NCI-H460 (cell line): ENCODE measurements around the gene DNTT. TPM values are rescaled to one million over a fixed set of nuclear protein-coding genes. Genes with fewer than 3 reads are reported as not detected.

Source experiments
- DNase-seq: peaks from one replicate; pipeline ENCODE4 v3.0.0-alpha.2; 2016; ENCODE audit warnings: low read depth; ENCODE audit errors: extremely low read depth
- total RNA-seq: library from RNA; depleted of rRNA; stranded (reverse); fragments of >200 nt; shearing (Covaris generic); gene quantifications from 2 replicates; pipeline ENCODE4 v1.2.3, GENCODE V29; 2014

Gene DNTT
- total RNA-seq, 1 experiment from 2014 or later = not detected

GRCh38 chr10:96339956-96340904 lies 36.0 kb downstream of the DNTT start:
- peak; percentile 65 for DNase-seq

DNA sequence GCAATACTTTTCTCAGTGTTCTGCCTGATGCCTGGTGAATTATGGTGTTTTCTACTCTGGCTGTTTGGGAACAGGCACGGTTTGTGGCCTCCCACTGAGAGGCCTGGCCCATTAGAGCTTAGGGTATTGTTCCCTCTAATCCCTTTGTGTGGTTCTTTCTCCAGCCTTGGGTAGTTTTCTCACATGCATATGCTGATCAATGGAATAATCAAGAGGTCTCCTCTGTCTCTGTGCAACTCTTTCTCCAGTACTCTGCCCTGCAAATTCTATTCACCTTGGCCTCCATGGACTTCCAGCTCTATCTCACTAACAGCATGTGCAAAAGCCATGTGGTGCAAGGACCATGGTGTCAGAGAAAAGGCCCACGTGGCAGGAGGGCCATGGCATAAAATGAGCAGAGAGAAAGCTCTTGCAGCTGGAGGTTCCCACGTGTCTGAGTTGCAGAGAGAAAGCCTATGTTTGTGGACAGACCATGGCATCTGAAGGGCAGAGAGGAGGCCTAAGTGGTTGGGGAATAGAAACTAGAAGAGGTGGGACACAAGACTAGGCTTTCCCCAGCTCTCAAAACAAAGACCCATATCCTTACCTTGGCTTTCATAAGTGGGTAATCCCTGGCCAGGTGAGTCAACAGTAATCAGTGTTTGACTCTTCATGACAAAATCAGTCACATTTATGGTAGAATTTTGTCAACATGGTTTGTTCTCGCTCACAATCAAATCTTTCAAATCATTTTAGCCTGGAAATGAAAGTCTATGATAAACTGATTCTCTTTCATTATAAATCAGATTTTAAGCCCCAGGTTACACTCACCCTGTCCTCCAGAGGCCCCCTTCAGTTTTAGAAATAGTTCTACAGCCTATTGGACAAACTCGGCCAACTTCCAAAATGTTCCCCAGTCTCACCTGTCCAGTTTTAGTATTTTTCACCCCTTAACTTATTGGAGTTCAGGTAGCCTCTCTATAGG lies 37.3 kb downstream of the DNTT start:
- no peak for DNase-seq

- DNase-seq = no peak
These were observed 38.2 kb downstream of the DNTT start for GRCh38 chr10:96342402-96342801.

GRCh38 chr10:96344178-96344577 lies 39.9 kb downstream of the DNTT start:
- no peak for DNase-seq

DNA sequence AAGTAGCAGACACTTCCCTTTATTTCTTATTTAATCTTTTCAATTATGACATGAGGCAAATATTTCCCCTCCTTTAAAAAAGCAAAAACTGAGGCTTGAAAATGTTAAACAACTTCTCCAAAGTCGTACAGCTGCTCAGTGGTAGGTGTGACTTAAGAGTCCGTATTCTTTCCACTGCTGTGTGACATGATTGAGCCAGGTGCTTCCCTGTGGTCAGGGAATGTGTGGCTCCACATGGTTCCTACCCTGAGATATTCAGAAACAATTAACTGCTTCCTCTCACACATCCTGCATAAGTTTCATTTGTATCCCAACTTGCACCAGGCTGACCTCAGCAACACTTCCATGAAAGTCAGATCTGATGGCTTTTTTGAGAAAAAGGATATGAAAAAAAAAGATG lies 41.0 kb downstream of the DNTT start:
- no peak for DNase-seq

DNA sequence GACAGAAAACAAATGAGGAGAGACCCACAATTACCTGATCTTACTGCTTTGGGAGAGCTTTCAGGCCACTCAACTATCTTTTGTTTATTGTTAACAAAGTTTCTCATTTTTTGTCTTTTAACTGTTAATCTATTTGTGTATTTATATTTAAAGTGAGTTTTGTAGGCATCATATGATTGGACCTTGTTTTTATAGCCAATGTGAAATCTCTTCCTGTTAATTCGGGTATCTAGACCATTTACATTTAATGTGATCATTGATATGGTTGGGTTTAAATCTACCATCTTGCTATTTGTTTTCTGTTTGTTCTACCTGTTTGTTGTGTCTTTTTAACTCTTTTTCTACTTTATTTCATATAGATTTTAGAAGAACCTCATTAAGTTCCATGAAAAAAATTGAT lies 42.1 kb downstream of the DNTT start:
- no peak for DNase-seq

GRCh38 chr10:96352027-96352426 lies 47.8 kb downstream of the DNTT start:
- DNase-seq = no peak

GRCh38 chr10:96352582-96352981 lies 48.3 kb downstream of the DNTT start:
- no peak for DNase-seq

DNA sequence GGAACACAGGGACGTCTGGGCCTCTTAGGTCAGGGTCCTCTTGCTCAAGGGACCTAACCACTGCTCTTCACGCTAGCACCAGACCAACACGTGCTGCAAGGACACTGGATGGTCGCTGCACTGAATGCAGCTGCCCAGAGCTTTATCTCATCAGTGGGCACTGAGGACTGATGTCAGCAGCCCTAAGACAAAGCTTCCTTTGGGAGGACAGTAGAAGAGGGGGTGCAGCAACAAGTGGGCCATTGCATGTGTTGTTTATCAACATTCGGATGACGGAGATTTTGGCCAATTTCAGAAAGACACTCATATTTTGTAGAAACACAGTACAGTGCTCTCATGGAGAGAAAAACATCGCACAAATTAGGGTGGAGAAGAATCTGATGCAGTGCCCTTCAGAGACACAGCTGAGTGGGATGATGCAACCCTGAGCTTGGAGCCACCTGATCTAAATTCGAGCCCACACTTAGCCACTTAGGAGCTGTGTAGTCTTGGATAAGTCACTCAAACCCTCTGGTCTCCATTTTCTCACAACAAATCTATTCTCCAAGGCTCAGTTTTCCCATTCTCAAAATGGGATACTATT lies 52.9 kb downstream of the DNTT start:
- no peak for DNase-seq

GRCh38 chr10:96358851-96359540 lies 54.8 kb downstream of the DNTT start, which contains the start of gene OPALIN:
Gene OPALIN (minus strand): TSS chr10:96359002. CDS start chr10:96358896, 106 bp downstream.
- DNase-seq = no peak

DNA sequence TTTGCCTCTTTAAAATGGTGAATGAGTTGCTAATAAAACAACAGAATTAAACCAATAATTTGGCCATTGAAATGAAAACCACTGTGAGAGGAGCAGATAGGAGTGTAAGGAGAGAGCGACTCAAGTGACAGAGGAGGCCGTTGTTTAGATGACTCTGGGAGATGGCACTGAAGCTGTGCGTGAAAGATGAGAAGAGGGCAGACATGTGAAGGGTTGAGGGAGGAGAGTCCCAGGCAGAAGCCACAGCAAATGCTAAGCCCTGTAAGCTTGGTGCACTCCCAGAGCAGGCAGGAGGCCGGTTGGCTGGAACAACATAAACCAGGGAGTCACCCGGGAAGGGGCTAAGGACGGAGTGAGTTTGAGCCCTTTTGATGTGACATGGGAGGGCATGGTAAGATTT lies 55.4 kb downstream of the DNTT start:
- DNase-seq = no peak

GRCh38 chr10:96360331-96360730 lies 56.1 kb downstream of the DNTT start:
- DNase-seq = no peak

DNA sequence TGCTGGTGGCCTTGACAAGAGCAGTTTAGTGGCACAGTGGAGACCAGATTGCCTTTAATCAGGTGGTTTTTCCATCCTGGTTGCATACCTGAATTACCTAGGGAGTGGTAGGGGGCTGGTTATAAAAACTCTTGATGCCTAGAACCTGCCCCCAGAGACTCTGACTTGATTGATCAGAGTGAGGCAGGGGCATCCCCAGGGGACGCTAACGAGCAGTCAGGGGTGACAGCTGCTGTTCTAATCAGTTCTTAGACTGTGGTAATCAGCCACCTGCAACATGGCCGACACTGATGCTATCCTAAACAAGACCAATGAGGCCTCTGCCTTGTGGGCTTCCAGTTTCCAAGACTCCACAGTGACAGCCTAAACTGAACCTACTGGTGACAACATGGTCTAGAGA lies 56.5 kb downstream of the DNTT start:
- no peak for DNase-seq

- no peak for DNase-seq
These were observed 61.3 kb downstream of the DNTT start for GRCh38 chr10:96365571-96365970.

DNA sequence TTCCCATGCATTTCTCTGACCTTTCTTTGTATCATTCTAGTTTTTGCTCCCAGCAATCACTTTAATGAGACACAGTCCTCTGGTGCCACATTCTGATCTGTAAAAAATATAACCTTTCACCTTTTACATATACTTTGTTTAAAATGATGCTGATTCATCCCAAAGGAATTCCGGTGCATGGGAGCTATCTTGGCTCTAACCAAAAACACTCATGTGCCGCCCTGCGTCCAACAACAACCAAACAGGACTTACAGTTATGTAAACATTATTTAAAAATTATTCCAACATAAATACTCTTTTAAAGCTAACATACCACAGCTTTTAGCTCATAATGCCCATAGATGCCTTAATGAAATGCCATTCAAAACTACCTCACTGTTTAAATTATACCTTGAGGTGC lies 62.3 kb downstream of the DNTT start:
- no peak for DNase-seq

DNA sequence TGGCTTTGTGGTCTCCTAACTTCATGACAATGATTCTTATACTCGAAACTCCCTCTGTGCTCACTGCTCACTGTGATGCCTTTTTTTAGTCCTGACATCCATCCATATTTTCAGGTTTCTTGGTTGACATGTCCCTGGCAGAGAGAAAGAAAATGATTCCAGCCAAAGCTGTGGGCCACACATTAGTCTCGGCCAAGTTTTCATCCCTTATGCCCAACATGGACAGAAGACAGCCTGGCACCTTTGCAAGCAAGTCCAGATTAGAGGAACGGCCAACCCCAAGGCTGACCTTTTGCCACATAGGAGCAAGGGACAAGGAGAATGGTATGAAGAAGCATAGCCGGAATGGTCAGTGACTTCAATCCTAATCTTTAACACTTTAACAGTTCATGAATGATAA lies 63.2 kb downstream of the DNTT start:
- DNase-seq = no peak

GRCh38 chr10:96368971-96369370 lies 64.7 kb downstream of the DNTT start:
- DNase-seq = no peak

DNA sequence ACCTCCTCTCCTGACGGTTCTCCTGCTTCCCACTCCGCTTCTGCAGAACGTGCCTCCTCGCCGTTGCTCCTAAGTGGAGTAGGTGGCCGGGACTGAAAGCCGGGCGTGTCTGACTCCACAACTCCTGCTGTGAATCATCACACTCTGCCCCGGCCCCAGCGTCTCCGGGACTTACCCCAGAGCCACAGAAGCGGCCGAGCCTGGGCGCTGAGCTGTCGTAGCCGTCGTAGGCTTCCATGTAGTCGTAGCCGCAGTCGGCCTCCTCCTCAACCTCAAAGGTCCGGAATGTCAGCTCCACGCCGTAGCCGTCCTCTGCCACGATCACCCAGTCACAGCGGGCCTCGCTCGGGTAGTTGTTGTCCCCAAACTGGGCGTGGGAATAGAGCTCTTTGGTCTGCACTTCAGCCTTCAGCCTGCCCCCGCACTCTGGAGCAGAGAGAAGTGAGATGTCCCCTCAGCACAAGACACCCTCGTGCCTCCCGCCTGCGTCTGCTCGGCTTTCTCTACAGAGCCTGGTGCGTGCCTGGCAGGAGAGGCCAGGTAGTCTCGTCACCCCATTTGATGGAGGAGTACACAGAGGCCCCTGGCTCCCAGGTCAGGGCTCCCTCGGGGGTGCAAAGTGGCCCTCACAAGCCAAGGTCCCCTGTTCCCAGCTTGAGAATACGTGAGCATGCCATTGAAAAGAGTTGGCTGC lies 65.8 kb downstream of the DNTT start:
- DNase-seq = peak; percentile 14

DNA sequence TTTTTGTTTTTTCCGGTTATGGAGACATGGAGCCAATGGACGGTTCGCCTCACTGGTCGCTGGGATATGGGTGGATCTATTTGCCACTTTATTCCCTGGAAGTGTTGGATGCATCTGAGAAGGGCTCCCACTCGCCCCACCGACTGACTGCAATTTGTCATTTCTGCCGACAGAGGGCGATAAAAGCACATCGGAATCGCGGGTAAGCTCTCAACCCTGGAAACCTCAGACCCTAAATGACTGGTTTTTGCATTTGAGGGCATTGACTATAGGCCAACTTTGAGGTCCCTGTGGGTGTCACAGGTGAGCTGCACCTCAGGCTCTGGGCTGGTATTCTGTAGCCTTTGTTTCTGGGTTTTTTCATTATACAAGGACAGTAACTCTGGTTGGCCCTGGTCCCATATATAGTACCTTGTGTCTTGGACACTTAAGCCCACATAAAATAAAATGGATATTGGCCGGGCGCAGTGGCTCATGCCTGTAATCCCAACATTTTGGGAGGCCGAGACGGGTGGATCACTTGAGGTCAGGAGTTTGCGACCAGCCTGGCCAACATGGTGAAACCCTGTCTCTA lies 66.4 kb downstream of the DNTT start:
- peak; percentile 50 for DNase-seq
